Stimulated activated CD4-positive, alpha-beta T cell treated with anti-CD3 and anti-CD28 coated beads, Interleukin-15, amount 100 ng/mL, for 24 hours (primary cell): ENCODE results near the gene PRDM9.
"Not testable (repeated sequence)": the region's sequence is repeated elsewhere in the genome, so short reads cannot be mapped to it uniquely, and the experiment has no call there.

Source experiments
- DNase-seq: peaks from one replicate; pipeline ENCODE4 v3.0.0-alpha.2; 2020

PRDM9 gene

GRCh38 chr5:23507278-23507685 lies at the start of gene PRDM9:
TSS of gene PRDM9 (plus strand) at chr5:23507609. CDS start at chr5:23509034, 1,425 bp downstream.
- peak; percentile 23 for DNase-seq

- no peak for DNase-seq
Measured at GRCh38 chr5:23457780-23458179, 49.6 kb upstream of the PRDM9 start.

GRCh38 chr5:23459214-23459613 lies 48.2 kb upstream of the PRDM9 start:
- no peak for DNase-seq

- no peak for DNase-seq
Measured at GRCh38 chr5:23461576-23461975, 45.8 kb upstream of the PRDM9 start.

- no peak for DNase-seq
Measured at GRCh38 chr5:23466401-23466912, 41.0 kb upstream of the PRDM9 start.

- no peak for DNase-seq
Measured at GRCh38 chr5:23468658-23469057, 38.8 kb upstream of the PRDM9 start.

- DNase-seq: no peak
Measured at GRCh38 chr5:23473915-23474314, 33.5 kb upstream of the PRDM9 start.

GRCh38 chr5:23474315-23474714 lies 33.1 kb upstream of the PRDM9 start:
- DNase-seq: no peak

- no peak for DNase-seq
Measured at GRCh38 chr5:23476580-23476979, 30.8 kb upstream of the PRDM9 start.

GRCh38 chr5:23482642-23483041 lies 24.8 kb upstream of the PRDM9 start:
- no peak for DNase-seq

- DNase-seq: no peak
Measured at GRCh38 chr5:23483090-23483489, 24.3 kb upstream of the PRDM9 start.

- no peak for DNase-seq
Measured at GRCh38 chr5:23484096-23484495, 23.3 kb upstream of the PRDM9 start.

- not testable (repeated sequence) for DNase-seq
Measured at GRCh38 chr5:23486227-23486626, 21.2 kb upstream of the PRDM9 start.

- no peak for DNase-seq
Measured at GRCh38 chr5:23490993-23491392, 16.4 kb upstream of the PRDM9 start.

- DNase-seq: no peak
Measured at GRCh38 chr5:23494558-23494957, 12.9 kb upstream of the PRDM9 start.

- DNase-seq: no peak
Measured at GRCh38 chr5:23496576-23496975, 10.8 kb upstream of the PRDM9 start.

GRCh38 chr5:23506329-23507236 lies 826 bp upstream of the PRDM9 start:
- DNase-seq: no peak

- not testable (repeated sequence) for DNase-seq
Measured at GRCh38 chr5:23510434-23510833, 3.0 kb downstream of the PRDM9 start.

GRCh38 chr5:23522553-23522952 lies 15.1 kb downstream of the PRDM9 start:
- no peak for DNase-seq

GRCh38 chr5:23523031-23523430 lies 15.6 kb downstream of the PRDM9 start:
- no peak for DNase-seq

GRCh38 chr5:23523998-23524397 lies 16.6 kb downstream of the PRDM9 start:
- DNase-seq: no peak

- no peak for DNase-seq
Measured at GRCh38 chr5:23525751-23526150, 18.3 kb downstream of the PRDM9 start.

GRCh38 chr5:23526616-23527015 lies 19.2 kb downstream of the PRDM9 start:
- DNase-seq: not testable (repeated sequence)

GRCh38 chr5:23527216-23527920 lies 20.0 kb downstream of the PRDM9 start:
- not testable (repeated sequence) for DNase-seq
